OCI-LY3 (cell line): Measurements from ENCODE around the gene LRIT3.

Experiments
- H2AFZ ChIP-seq: fragments of 200-600, 300-600 bp; shearing (Covaris generic); 2 replicates; pipeline ENCODE4 v1.6.0; 2014; ENCODE audit warnings: antibody characterized with exemption, low read depth, low read length
- H3K27ac ChIP-seq: fragments of 200-600, 300-600 bp; sonication (generic); 2 replicates; pipeline ENCODE4 v1.5.1; 2014; ENCODE audit warnings: mild to moderate bottlenecking, low read length, moderate library complexity, mixed read lengths
- H3K27me3 ChIP-seq: fragments of 200-600, 300-600 bp; sonication (generic); 2 replicates; pipeline ENCODE4 v1.6.1; 2014; ENCODE audit warnings: low read depth, low read length, mixed read lengths
- H3K36me3 ChIP-seq: fragments of 200-600, 300-600 bp; sonication (generic); replicated peaks from 2 replicates; pipeline ENCODE3; 2014; ENCODE audit warnings: low read depth, low read length, mixed read lengths
- H3K4me1 ChIP-seq: fragments of 300-600, 200-600 bp; sonication (generic); 2 replicates; pipeline ENCODE4 v1.6.1; 2014; ENCODE audit warnings: low read length, mixed read lengths
- H3K4me2 ChIP-seq: fragments of 200-600, 300-600 bp; sonication (generic); 2 replicates; pipeline ENCODE4 v1.6.1; 2014; ENCODE audit warnings: low read length, mixed read lengths
- H3K4me3 ChIP-seq: fragments of 300-600, 200-600 bp; sonication (generic); 2 replicates; pipeline ENCODE4 v1.5.1; 2014; ENCODE audit warnings: antibody characterized with exemption, mild to moderate bottlenecking, low read length, moderate library complexity
- H3K79me2 ChIP-seq: fragments of 300-600, 200-600 bp; shearing (Covaris generic); 2 replicates; pipeline ENCODE4 v1.6.1; 2014; ENCODE audit warnings: mild to moderate bottlenecking, low read length, mixed read lengths
- H3K9ac ChIP-seq: fragments of 300-600, 200-600 bp; shearing (Covaris generic); 2 replicates; pipeline ENCODE4 v1.6.0; 2014; ENCODE audit warnings: mild to moderate bottlenecking, low read length, moderate library complexity
- H3K9me3 ChIP-seq: fragments of 200-600, 300-600 bp; shearing (Covaris generic); 2 replicates; pipeline ENCODE4 v1.6.1; 2014; ENCODE audit warnings: low read length, mixed read lengths; ENCODE audit not compliant: insufficient read depth
- H4K20me1 ChIP-seq: fragments of 200-600, 300-600 bp; sonication (generic); 2 replicates; pipeline ENCODE4 v1.6.1; 2016; ENCODE audit warnings: low read length, mixed read lengths; ENCODE audit not compliant: insufficient read depth
- EZH2phosphoT487 ChIP-seq: fragments of 200-600 bp; shearing (Covaris generic); IDR thresholded peaks from 2 replicates; pipeline ENCODE4 v1.6.1; 2018; ENCODE audit warnings: antibody characterized with exemption, mixed run types, low read depth
- TF ChIP-seq, protein P1 (sequence below): fragments of 200-600, 300-600 bp; sonication (generic); IDR thresholded peaks from 2 replicates; pipeline ENCODE4 v1.5.1; 2014; ENCODE audit warnings: antibody characterized with exemption, low read length, low read depth

LRIT3 gene

DNA sequence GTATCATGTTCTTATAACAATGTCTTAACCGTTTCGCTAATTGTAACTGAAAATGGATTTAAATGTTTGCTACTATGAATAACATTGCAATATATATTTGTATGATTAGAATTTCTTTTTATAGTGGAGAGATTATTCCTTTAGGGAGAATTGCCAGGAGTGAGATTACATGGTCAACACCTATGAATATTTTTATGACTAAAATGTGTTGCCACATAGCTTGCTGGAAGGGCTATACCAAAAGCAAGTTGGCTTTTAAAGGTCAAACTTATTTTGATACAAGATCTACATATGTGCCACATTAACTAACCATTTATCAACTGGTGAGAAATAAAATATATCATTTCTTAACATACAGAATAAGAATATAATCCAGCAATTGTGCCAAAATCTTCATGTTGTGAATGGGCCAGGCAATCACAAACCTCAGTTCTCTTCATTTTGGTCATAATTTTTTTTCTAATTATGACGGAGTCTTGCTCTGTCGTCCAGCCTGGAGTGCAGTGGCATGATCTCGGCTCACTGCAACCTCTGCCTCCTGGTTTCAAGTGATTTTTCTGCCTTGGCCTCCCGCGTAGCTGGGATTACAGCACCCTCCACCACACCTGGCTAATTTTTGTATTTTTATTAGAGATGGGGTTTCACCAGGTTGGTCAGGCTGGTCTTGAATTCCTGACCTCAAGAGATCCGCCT, 54.8 kb downstream of the LRIT3 start:
- H2AFZ ChIP-seq, result no peak overlapping the region
- no peaks in the 10 kb centered on the region for H3K27me3 ChIP-seq
- no peak overlapping the region for H3K4me3 ChIP-seq
- TF ChIP-seq, protein P1, sequence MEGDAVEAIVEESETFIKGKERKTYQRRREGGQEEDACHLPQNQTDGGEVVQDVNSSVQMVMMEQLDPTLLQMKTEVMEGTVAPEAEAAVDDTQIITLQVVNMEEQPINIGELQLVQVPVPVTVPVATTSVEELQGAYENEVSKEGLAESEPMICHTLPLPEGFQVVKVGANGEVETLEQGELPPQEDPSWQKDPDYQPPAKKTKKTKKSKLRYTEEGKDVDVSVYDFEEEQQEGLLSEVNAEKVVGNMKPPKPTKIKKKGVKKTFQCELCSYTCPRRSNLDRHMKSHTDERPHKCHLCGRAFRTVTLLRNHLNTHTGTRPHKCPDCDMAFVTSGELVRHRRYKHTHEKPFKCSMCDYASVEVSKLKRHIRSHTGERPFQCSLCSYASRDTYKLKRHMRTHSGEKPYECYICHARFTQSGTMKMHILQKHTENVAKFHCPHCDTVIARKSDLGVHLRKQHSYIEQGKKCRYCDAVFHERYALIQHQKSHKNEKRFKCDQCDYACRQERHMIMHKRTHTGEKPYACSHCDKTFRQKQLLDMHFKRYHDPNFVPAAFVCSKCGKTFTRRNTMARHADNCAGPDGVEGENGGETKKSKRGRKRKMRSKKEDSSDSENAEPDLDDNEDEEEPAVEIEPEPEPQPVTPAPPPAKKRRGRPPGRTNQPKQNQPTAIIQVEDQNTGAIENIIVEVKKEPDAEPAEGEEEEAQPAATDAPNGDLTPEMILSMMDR, result no peak
- no peak for TF ChIP-seq EZH2phosphoT487
- no peak overlapping the region for H3K4me2 ChIP-seq
- no peak overlapping the region for H3K27ac ChIP-seq
- no peaks in the 10 kb centered on the region for H4K20me1 ChIP-seq
- no peak overlapping the region for H3K9ac ChIP-seq
- peaks cover 3% of the 10 kb centered on the region; the same call in 1 of the 2 replicates for H3K9me3 ChIP-seq
- H3K4me1 ChIP-seq, result no peaks in the 10 kb centered on the region
- no peaks in the 10 kb centered on the region for H3K79me2 ChIP-seq
- no peaks in the 10 kb centered on the region for H3K36me3 ChIP-seq

DNA sequence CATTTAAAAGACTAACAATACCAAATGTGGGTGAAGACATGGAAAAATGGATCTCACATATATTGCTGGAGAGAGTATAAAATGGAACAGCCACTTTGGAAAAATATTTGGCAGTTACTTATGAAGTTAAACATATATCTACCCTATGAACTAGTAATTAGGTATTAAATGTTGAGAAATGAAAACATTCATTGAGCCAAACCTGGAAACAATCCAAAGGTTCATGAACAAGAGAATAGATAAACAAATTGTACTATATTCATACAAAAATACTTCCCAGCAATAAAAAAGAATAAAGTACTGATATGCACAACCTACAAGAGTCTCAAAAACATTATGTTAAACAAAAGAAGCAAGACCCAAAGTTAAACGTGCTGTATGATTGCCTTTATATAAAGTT, 60.8 kb downstream of the LRIT3 start:
- Histone ChIP-seq H3K4me3 (no peak overlapping the region), H3K4me2 (no peak overlapping the region), H3K9me3 (no peaks in the 10 kb centered on the region), H3K4me1 (peaks cover 17% of the 10 kb centered on the region), H3K9ac (no peak overlapping the region), H4K20me1 (no peaks in the 10 kb centered on the region), H3K36me3 (no peaks in the 10 kb centered on the region), H3K27ac (no peak overlapping the region), H3K27me3 (no peaks in the 10 kb centered on the region), H2AFZ (no peak overlapping the region), H3K79me2 (no peaks in the 10 kb centered on the region)
- TF ChIP-seq, protein P1, result no peak
- TF ChIP-seq EZH2phosphoT487, result no peak

DNA sequence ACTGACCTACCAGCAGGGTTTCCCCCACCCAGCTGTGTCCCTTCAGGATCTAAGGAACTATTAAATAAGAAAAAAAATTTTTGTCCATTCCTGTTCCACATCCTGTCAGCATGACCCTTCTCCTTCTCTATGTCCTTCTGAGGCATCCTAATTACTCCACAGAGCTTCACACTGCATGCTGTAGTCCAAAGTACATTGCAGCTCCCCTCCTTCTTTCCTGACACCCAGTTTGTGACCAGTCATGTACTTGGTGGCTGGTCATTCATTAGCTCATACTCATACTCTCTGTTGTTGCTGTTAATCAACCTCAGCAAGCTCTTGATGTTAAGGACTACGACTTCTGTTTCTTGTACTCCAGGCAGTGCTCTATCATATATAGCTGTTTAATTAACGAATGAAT, 62.3 kb downstream of the LRIT3 start:
- Histone ChIP-seq H3K4me3 (no peak overlapping the region), H3K4me1 (peaks cover 32% of the 10 kb centered on the region), H3K27me3 (no peaks in the 10 kb centered on the region), H3K27ac (no peak overlapping the region), H4K20me1 (no peaks in the 10 kb centered on the region), H3K9me3 (no peaks in the 10 kb centered on the region), H3K79me2 (no peaks in the 10 kb centered on the region), H2AFZ (no peak overlapping the region), H3K4me2 (no peak overlapping the region), H3K9ac (no peak overlapping the region), H3K36me3 (no peaks in the 10 kb centered on the region)
- no peak for TF ChIP-seq EZH2phosphoT487
- TF ChIP-seq, protein P1, result no peak

DNA sequence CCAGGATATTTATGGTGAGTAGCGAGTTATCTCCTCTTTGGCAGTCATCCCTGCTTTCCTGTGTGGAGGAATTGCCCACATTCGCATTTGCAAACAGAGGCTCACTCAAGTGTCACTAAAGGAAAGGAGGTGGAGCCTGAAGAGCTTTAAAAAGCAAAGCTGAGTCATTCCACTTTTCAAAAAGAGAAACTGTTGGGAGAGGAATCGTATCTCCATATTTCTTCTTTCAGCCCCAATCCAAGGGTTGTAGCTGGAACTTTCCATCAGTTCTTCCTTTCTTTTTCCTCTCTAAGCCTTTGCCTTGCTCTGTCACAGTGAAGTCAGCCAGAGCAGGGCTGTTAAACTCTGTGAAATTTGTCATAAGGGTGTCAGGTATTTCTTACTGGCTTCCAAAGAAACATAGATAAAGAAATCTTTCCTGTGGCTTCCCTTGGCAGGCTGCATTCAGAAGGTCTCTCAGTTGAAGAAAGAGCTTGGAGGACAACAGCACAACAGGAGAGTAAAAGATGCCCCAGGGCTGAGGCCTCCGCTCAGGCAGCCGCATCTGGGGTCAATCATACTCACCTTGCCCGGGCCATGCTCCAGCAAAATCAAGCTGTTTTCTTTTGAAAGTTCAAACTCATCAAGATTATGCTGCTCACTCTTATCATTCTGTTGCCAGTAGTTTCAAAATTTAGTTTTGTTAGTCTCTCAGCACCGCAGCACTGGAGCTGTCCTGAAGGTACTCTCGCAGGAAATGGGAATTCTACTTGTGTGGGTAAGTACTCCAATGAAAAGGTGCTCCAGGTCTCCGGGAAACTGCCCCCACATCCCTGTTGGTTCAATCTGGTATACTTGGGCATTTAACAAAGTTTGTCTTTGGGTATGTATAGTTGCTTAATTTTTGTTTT, 65.0 kb downstream of the LRIT3 start, which contains the start of gene EGF:
Gene EGF (plus strand): TSS at position 178 of the 890 bp plus-strand sequence. CDS start 453 bp downstream, at position 631.
- Histone ChIP-seq H2AFZ (0 out of 2 replicates have a peak within 1 kb of the TSS, but pooled peaks have one; percentile 25), H3K27me3 (no peaks in the 10 kb centered on the region), H3K9me3 (no peaks in the 10 kb centered on the region), H3K9ac (no peak within 1 kb of the TSS), H4K20me1 (no peaks in the 10 kb centered on the region), H3K27ac (no peak within 1 kb of the TSS), H3K79me2 (no peaks in the 10 kb centered on the region), H3K4me1 (peaks cover 50% of the 10 kb centered on the region), H3K4me3 (peak within 1 kb of the TSS; percentile 18), H3K36me3 (no peaks in the 10 kb centered on the region), H3K4me2 (peak within 1 kb of the TSS; percentile 58)
- TF ChIP-seq, protein P1, result no peak
- TF ChIP-seq EZH2phosphoT487, result no peak
